HL-60/S4 treated with retinoic acid at 250 ng/mL for 4 days and 3 days (cell line): ENCODE results near the gene TMED4.
"Not testable (repeated sequence)": the region's sequence is repeated elsewhere in the genome, so short reads cannot be mapped to it uniquely, and the experiment has no call there.

Source experiments
- in situ Hi-C: fragments of 300-500 bp; cut with MboI; formaldehyde crosslinking; loops from 2 replicates; pipeline ENCODE4 v1.7.0; 2022; ENCODE audit warnings: low sequenced_read_pairs

The TMED4 gene

DNA sequence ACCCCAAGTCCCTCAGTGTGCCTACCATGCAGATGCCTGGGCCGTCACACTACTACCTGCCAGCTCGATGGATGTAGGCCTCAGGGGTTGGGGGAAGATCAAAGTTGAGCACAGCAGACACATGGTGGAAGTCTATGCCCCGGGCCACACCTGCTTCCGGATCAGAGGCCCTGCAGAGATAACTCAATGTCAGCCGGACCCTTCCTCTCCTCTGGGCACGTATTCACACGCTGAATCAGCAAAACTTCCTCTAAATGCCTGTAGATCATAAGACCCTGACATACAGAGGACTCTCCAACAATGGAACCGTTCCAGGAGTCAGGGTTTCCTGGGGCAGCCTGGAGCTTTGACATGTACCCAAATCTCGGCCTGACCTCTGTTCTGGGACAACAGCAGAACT is 12.1 kb downstream of the TMED4 start:
- in situ Hi-C loops: no loop called here

GRCh38 chr7:44568771-44569560 is 13.1 kb downstream of the TMED4 start:
- in situ Hi-C loops: no loop called here

- in situ Hi-C loops: no loop called here
Observed at GRCh38 chr7:44567884-44568283, 14.1 kb downstream of the TMED4 start.

- in situ Hi-C loops: no loop called here
Observed at GRCh38 chr7:44566680-44567079, 15.4 kb downstream of the TMED4 start.

- in situ Hi-C loops: no loop called here
Observed at GRCh38 chr7:44565795-44566559, 16.1 kb downstream of the TMED4 start.

- in situ Hi-C loops: no loop called here
Observed at GRCh38 chr7:44565097-44565794, 16.8 kb downstream of the TMED4 start.

- in situ Hi-C loops: no loop called here
Observed at GRCh38 chr7:44564606-44565005, 17.4 kb downstream of the TMED4 start.

- in situ Hi-C loops: no loop called here
Observed at GRCh38 chr7:44563171-44563679, 18.8 kb downstream of the TMED4 start.

DNA sequence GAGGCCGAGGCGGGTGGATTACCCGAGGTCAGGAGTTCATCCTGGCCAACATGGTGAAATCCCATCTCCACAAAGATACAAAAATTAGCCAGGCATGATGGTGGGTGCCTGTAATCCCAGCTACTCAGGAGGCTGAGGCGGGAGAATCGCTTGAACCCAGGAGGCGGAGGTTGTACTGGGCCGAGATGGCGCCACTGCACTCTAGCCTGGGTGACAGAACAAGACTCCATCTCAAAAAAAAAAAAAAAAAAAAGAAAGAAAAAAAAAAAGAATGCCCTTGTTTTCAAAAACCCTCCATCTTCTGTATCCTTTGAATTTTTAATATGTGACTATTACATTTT is 19.4 kb downstream of the TMED4 start:
- in situ Hi-C loops: not testable (repeated sequence)

DNA sequence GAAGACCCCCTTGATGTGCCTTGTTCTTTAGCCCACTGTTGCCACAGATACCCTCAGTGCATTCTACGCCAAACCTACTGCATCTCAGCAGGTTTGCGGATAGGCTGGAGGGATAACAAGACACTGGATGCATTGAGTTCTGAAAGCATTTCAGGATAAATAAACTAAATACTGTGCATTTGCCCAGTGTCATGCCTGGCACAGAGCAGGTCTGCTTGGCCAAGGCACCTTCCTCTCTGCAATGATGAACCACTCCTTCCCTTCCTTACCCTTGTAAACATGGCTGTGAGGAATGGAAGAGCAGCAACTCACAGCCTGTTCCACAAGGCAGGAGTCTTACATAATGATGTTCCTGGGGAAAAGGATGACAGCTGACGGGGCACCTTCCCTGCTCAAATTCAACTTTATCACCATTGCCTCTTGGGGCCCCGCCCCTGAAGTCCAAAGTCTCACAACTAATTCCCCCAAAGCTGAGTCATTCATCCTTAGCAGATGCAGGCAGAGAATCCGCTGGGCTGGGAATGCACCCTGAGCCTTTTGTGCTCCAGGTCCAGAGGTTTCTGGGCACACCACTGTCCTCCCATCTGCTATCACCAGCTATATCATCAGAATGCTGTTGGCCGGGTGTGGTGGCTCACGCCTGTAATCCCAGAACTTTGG is 19.9 kb downstream of the TMED4 start:
- in situ Hi-C loops: no loop called here

DNA sequence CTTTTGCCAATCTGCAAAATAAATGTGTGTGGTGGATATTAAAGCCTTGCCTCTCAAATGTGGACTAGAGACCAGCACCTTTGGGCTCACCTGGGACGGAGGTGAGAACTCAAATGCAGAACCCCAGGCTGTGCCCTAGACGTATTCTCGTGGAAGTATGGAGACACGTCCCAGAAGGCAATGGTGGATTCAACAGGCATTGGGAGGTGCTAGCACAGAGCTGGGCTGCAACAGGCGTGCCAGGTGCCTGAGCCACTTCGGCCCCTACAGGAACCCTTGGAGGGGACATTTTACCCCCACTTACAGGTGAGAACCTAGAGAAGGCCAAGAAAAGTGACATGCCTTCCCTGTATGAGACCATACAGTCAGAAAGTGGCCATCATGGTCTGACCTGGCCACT is 20.6 kb downstream of the TMED4 start:
- in situ Hi-C loops: no loop called here

DNA sequence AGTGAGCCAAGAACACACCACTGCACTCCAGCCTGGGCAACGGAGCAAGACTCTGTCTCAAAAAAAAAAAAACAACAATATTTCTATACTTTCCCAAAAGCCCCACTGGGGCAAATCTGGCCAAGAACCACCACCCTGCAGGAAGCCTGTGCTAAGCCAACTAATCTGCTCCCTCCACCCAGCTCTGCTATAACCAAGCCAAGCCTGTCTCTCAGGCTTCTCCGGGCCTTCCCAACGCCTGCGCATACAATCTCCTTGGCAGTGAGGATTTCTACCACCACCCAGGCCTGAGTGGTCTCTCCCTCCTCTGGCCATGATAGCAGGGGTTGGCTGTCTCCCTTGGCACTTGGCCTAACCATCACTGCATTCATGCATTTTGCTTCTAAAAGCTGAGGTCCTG is 22.5 kb downstream of the TMED4 start:
- in situ Hi-C loops: no loop called here

- in situ Hi-C loops: no loop called here
Observed at GRCh38 chr7:44557485-44557884, 24.5 kb downstream of the TMED4 start.

- in situ Hi-C loops: no loop called here
Observed at GRCh38 chr7:44555350-44555749, 26.7 kb downstream of the TMED4 start.

DNA sequence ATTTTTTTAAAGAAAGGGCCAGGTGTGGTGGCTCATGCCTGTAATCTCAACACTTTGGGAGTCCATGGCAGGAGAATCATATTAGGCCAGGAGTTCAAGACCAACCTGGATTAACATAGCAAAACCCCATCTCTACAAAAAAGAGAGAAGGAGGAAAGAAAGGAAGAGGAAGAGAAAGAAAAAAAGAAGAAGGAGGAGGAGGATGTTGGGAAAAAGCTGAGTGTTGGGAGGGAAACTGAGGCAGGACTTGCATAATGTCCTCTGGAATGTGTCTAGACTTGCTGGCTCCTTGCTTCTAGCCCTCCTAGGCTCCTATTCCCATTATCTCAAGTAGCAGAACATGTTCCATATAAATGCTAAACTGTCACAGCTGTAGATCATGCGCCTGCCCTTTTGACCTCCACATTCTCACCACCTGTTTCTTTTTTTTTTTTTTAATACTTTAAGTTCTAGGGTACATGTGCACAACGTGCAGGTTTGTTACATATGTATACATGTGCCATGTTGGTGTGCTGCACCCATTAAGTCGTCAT is 29.5 kb downstream of the TMED4 start:
- in situ Hi-C loops: not testable (repeated sequence)

- in situ Hi-C loops: no loop called here
Observed at GRCh38 chr7:44549457-44549856, 32.6 kb downstream of the TMED4 start.

DNA sequence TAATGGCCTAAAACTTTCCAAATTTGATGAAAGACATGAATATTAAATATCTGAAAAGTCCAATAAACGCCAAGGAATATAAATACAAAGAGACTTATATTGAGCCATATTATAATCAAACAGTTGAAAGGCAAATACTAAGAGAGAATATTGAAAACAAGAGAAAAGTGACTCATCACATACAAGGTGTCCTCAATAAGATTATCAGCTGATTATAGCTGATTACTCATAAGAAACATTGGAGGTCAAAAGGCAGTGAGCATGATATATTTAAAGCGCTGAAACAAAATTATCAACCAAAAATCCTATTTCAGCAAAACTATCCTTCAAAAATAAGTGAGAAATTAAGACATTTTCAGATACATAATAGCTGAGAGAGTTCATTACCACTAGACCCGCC is 33.1 kb downstream of the TMED4 start:
- in situ Hi-C loops: no loop called here

GRCh38 chr7:44547536-44548231 is 34.3 kb downstream of the TMED4 start:
- in situ Hi-C loops: no loop called here

GRCh38 chr7:44541876-44542610 is 40.0 kb downstream of the TMED4 start:
- in situ Hi-C loops: no loop called here
